DND-41 (cell line): ENCODE data around the gene AREG.

Experiments
- ATAC-seq: fragments of 200-7000 bp; cut with Tn5 transposase; 3 replicates; pipeline ENCODE4 v1.9.1; 2021; ENCODE audit warnings: low read depth; ENCODE audit not compliant: insufficient read depth
- DNase-seq: peaks from one replicate; pipeline ENCODE4 v3.0.0-alpha.2; 2020
- H2AFZ ChIP-seq: 2 replicates; pipeline ENCODE4 v1.6.0; 2012; ENCODE audit warnings: low read depth, low read length
- H3K27ac ChIP-seq: 2 replicates; pipeline ENCODE4 v1.5.1; 2012; ENCODE audit warnings: low read length, inconsistent platforms
- H3K27me3 ChIP-seq: fragments of 200-600 bp; sonication (generic); 2 replicates; pipeline ENCODE4 v1.6.0; 2012; ENCODE audit warnings: low read length, mild to moderate bottlenecking, inconsistent platforms; ENCODE audit not compliant: insufficient read depth, poor library complexity
- H3K36me3 ChIP-seq: 2 replicates; pipeline ENCODE4 v1.5.1; 2012; ENCODE audit warnings: low read length, inconsistent platforms; ENCODE audit not compliant: insufficient read depth
- H3K4me1 ChIP-seq: 2 replicates; pipeline ENCODE4 v1.5.1; 2012; ENCODE audit warnings: mild to moderate bottlenecking, low read length; ENCODE audit not compliant: insufficient read depth
- H3K4me2 ChIP-seq: 2 replicates; pipeline ENCODE4 v1.6.0; 2012; ENCODE audit warnings: mild to moderate bottlenecking, moderate library complexity, low read length, inconsistent platforms; ENCODE audit not compliant: insufficient read depth
- H3K4me3 ChIP-seq, 2 experiments: fragments of 200-600 bp in 1 of 2; shearing (Covaris generic) in 1 of 2; 2 replicates each; pipeline ENCODE4 v1.5.1; 2012 to 2016; ENCODE audit warnings: inconsistent platforms in 2 of 2, low read length in 2 of 2, mild to moderate bottlenecking in 2 of 2, low read depth in 1 of 2, moderate library complexity in 1 of 2
- H3K79me2 ChIP-seq: 2 replicates; pipeline ENCODE4 v1.6.0; 2012; ENCODE audit warnings: low read length, inconsistent platforms; ENCODE audit not compliant: insufficient read depth
- H3K9ac ChIP-seq: 2 replicates; pipeline ENCODE4 v1.6.0; 2012; ENCODE audit warnings: low read depth, mild to moderate bottlenecking, inconsistent platforms, low read length, moderate library complexity
- H3K9me3 ChIP-seq: 2 replicates; pipeline ENCODE4 v1.5.1; 2012; ENCODE audit warnings: low read length, moderate library complexity, mild to moderate bottlenecking, inconsistent platforms; ENCODE audit not compliant: insufficient read depth, severe bottlenecking
- H4K20me1 ChIP-seq: 2 replicates; pipeline ENCODE4 v1.6.0; 2012; ENCODE audit warnings: low read length; ENCODE audit not compliant: insufficient read depth
- CTCF ChIP-seq: IDR thresholded peaks from 2 replicates; pipeline ENCODE4 v1.5.1; 2012; ENCODE audit warnings: borderline replicate concordance, low read length, moderate library complexity, mild to moderate bottlenecking; ENCODE audit not compliant: poor library complexity, severe bottlenecking; ENCODE audit errors: extremely low read depth
- EZH2 ChIP-seq: IDR thresholded peaks from 3 replicates; pipeline ENCODE4 v1.6.1; 2012; ENCODE audit warnings: borderline replicate concordance, low read depth, mild to moderate bottlenecking, moderate library complexity, low read length, inconsistent platforms; ENCODE audit not compliant: severe bottlenecking

AREG gene

DNA sequence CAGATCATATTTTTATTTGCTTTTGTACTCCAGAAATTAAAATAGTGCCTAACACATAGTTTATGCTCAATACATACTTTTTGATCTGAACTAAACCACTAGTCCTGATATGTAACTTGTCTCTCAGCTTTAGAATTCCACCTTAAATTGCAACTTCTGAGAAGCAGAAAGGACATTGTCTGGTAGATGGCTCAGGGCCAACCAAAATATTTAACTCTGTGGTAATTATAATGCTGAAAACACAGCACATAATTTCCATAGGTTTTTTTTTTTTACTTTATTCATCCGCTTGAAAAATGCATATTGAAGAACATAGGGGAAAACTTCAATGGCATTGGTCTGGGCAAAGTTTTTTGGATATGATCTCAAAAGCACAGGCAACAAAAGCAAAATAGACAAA is 59.3 kb downstream of the AREG start:
- TF ChIP-seq CTCF = no peak
- no peak for TF ChIP-seq EZH2
- Histone ChIP-seq H3K9ac (no peak overlapping the region), H3K9me3 (no peaks in the 10 kb centered on the region), H3K27ac (no peak overlapping the region), H3K36me3 (no peaks in the 10 kb centered on the region), H3K4me3 (no peak overlapping the region), H4K20me1 (no peaks in the 10 kb centered on the region), H3K27me3 (no peaks in the 10 kb centered on the region), H3K4me1 (no peaks in the 10 kb centered on the region), H3K79me2 (no peaks in the 10 kb centered on the region), H3K4me2 (no peak overlapping the region), H2AFZ (no peak overlapping the region)
- ATAC-seq (no peak), DNase-seq (no peak)
